Lower lobe of right lung (tissue), 2 donors: ENCODE measurements around the gene SDK1. TPM values are rescaled to one million over a fixed set of nuclear protein-coding genes. Genes with fewer than 3 reads are reported as not detected.

Source experiments
- ATAC-seq, 2 donors: fragments of 200-7000 bp; cut with Tn5 transposase; one replicate each; pipeline ENCODE4 v1.9.1; 2020 to 2022; ENCODE audit warnings: mild to moderate bottlenecking in 2 of 2, moderate library complexity in 2 of 2
- DNase-seq: peaks from one replicate; pipeline ENCODE4 v3.0.0-alpha.2; 2020
- H3K27ac ChIP-seq: fragments of 200-600 bp; one replicate; pipeline ENCODE4 v1.8.0; 2022
- H3K27me3 ChIP-seq: fragments of 200-600 bp; one replicate; pipeline ENCODE4 v1.8.0; 2022; ENCODE audit warnings: low read depth
- H3K36me3 ChIP-seq: fragments of 200-600 bp; one replicate; pipeline ENCODE4 v1.8.0; 2022; ENCODE audit warnings: mild to moderate bottlenecking
- H3K4me1 ChIP-seq: fragments of 200-600 bp; one replicate; pipeline ENCODE4 v1.8.0; 2022
- H3K4me3 ChIP-seq: fragments of 200-600 bp; one replicate; pipeline ENCODE4 v1.8.0; 2022; ENCODE audit warnings: mild to moderate bottlenecking
- H3K9me3 ChIP-seq: fragments of 200-600 bp; one replicate; pipeline ENCODE4 v1.8.0; 2022
- CTCF ChIP-seq: fragments of 200-600 bp; IDR thresholded peaks from one replicate; pipeline ENCODE4 v1.8.0; 2022; ENCODE audit warnings: antibody characterized with exemption, mild to moderate bottlenecking
- intact Hi-C: fragments of 100-400 bp; cut with DNase I; formaldehyde crosslinking; loops from one replicate; pipeline ENCODE4 v1.11.0; 2022
- total RNA-seq: library from RNA; stranded (reverse); fragmentation: NEBNext Ultra II Directional; extraction: Animal tissue kit (Norgen Biotek cat#: 25700); gene quantifications from one replicate; pipeline ENCODE4 v1.2.1, GENCODE V29; 2021
- donor health status: DM: no; HTN: yes; CAD: no; lungs with severe emphysema.

Gene SDK1
- total RNA-seq, 1 donor from 2014 or later: 10.0 TPM

GRCh38 chr7:4115442-4115841 is 814.4 kb downstream of the SDK1 start:
- Histone ChIP-seq H3K9me3 (peaks cover 12% of the 10 kb centered on the region), H3K4me1 (no peaks in the 10 kb centered on the region), H3K27me3 (no peaks in the 10 kb centered on the region), H3K36me3 (no peaks in the 10 kb centered on the region), H3K4me3 (no peak overlapping the region), H3K27ac (no peak overlapping the region)
- ATAC-seq (no peak), DNase-seq (no peak)
- TF ChIP-seq CTCF: no peak
- intact Hi-C loops: no loop called here

GRCh38 chr7:4115941-4116610 is 815.0 kb downstream of the SDK1 start:
- Histone ChIP-seq H3K27me3 (no peaks in the 10 kb centered on the region), H3K9me3 (peaks cover 15% of the 10 kb centered on the region), H3K4me1 (no peaks in the 10 kb centered on the region), H3K27ac (no peak overlapping the region), H3K4me3 (no peak overlapping the region), H3K36me3 (no peaks in the 10 kb centered on the region)
- DNase-seq (no peak), ATAC-seq (no peak)
- no peak for TF ChIP-seq CTCF
- intact Hi-C loops: no loop called here

GRCh38 chr7:4119848-4120247 is 818.8 kb downstream of the SDK1 start:
- no peak for DNase-seq
- H3K9me3 ChIP-seq: peaks cover 18% of the 10 kb centered on the region
- H3K27me3 ChIP-seq: no peaks in the 10 kb centered on the region
- H3K36me3 ChIP-seq: no peaks in the 10 kb centered on the region
- no peak overlapping the region for H3K4me3 ChIP-seq
- TF ChIP-seq CTCF: no peak
- H3K4me1 ChIP-seq: no peaks in the 10 kb centered on the region
- H3K27ac ChIP-seq: no peak overlapping the region
- intact Hi-C loops: no loop called here
- ATAC-seq: no peak

- DNase-seq (no peak), ATAC-seq (no peak)
- H3K27me3 ChIP-seq: no peaks in the 10 kb centered on the region
- no peak for TF ChIP-seq CTCF
- no peak overlapping the region for H3K4me3 ChIP-seq
- intact Hi-C loops: no loop called here
- H3K9me3 ChIP-seq: peaks cover 18% of the 10 kb centered on the region
- no peaks in the 10 kb centered on the region for H3K36me3 ChIP-seq
- no peaks in the 10 kb centered on the region for H3K4me1 ChIP-seq
- H3K27ac ChIP-seq: no peak overlapping the region
Measured at GRCh38 chr7:4123346-4123745, 822.3 kb downstream of the SDK1 start.

- H3K27ac ChIP-seq: no peak overlapping the region
- peaks cover 18% of the 10 kb centered on the region for H3K9me3 ChIP-seq
- no peak overlapping the region for H3K4me3 ChIP-seq
- DNase-seq (no peak), ATAC-seq (no peak)
- intact Hi-C loops: no loop called here
- TF ChIP-seq CTCF: no peak
- no peaks in the 10 kb centered on the region for H3K27me3 ChIP-seq
- no peaks in the 10 kb centered on the region for H3K4me1 ChIP-seq
- H3K36me3 ChIP-seq: no peaks in the 10 kb centered on the region
Measured at GRCh38 chr7:4123823-4124222, 822.8 kb downstream of the SDK1 start.
